Measurements from ENCODE around the gene HSPE1.

- TF ChIP-seq REST (IDR thresholded peaks at IDR 0.05; ENCODE audit: insufficient read depth in 1 of 2, low read depth in 2 of 2, low read length in 1 of 2), result no peak
- no peak for TF ChIP-seq POLR2AphosphoS5 (IDR thresholded peaks at IDR 0.05; ENCODE audit: low read depth, low read length)
Observed at GRCh38 chr2:197487385-197487784, 12.8 kb upstream of the HSPE1 start.
